Motor neuron (in vitro differentiated cells): ENCODE results near the gene C3orf38. TPM values are rescaled to one million over a fixed set of nuclear protein-coding genes. Genes with fewer than 3 reads are reported as not detected.

Experiments used
- total RNA-seq, 8 experiments: library from RNA; unstranded; fragments of 300-600 nt; gene quantifications; 2 replicates each; pipeline versions ENCODE4 v1.2.3 to v1.2.4, GENCODE V29; 2022

The C3orf38 gene
- total RNA-seq, 8 experiments from 2014 or later, result 22.5 to 37.3 (median 25.7) TPM

Other genes starting within 250 kb of the C3orf38 start
- 10 to 100 TPM; 30.9 to 72.7 (median 51.4) TPM for gene CGGBP1, start 91.0 kb upstream of the C3orf38 start, total RNA-seq
- gene ZNF654, start 90.7 kb upstream of the C3orf38 start, total RNA-seq, result 10 to 100 TPM in 6 of 8 experiments, 1 to 10 TPM in 2; 8.3 to 15.4 (median 12.2) TPM